ENCODE measurements around the gene ALKBH4. TPM values are rescaled to one million over a fixed set of nuclear protein-coding genes. Genes with fewer than 3 reads are reported as not detected.

ALKBH4 gene
- total RNA-seq, 1 donor from 2014 or later: 12.5 TPM

DNA sequence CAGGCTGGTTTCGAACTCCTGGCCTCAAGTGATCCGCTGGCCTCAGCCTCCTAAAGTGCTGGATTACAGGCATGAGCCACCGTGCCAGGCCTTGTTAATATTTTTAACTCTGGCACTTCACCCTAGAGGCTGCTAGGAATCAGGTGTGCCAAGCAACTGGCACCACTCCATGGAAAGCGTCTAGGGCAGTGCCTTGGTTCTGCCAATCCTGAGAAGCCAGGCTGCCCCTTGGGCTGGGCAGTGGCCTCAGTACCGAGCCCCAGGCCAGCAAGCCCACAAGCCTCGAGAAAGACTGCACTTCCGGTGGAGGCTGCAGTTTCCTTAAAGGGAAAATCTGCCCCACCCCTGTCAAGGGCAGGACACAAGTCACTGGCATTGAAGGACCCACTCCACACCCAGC lies 11.3 kb downstream of the ALKBH4 start:
- Histone ChIP-seq H3K4me3 (ENCODE audit: low read depth, low read length) (no peak overlapping the region), H3K27me3 (ENCODE audit: control insufficient read depth, insufficient read depth, low read length) (no peaks in the 10 kb centered on the region), H3K36me3 (ENCODE audit: control insufficient read depth, insufficient read depth, low read length) (peaks cover 3% of the 10 kb centered on the region)
- no peak for DNase-seq (ENCODE audit: low read depth)
- TF ChIP-seq, protein P1, sequence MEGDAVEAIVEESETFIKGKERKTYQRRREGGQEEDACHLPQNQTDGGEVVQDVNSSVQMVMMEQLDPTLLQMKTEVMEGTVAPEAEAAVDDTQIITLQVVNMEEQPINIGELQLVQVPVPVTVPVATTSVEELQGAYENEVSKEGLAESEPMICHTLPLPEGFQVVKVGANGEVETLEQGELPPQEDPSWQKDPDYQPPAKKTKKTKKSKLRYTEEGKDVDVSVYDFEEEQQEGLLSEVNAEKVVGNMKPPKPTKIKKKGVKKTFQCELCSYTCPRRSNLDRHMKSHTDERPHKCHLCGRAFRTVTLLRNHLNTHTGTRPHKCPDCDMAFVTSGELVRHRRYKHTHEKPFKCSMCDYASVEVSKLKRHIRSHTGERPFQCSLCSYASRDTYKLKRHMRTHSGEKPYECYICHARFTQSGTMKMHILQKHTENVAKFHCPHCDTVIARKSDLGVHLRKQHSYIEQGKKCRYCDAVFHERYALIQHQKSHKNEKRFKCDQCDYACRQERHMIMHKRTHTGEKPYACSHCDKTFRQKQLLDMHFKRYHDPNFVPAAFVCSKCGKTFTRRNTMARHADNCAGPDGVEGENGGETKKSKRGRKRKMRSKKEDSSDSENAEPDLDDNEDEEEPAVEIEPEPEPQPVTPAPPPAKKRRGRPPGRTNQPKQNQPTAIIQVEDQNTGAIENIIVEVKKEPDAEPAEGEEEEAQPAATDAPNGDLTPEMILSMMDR (IDR thresholded peaks at IDR 0.05; ENCODE audit: insufficient read depth, low read length, poor library complexity, severe bottlenecking): no peak

- H3K27me3 ChIP-seq (ENCODE audit: control insufficient read depth, insufficient read depth, low read length): no peaks in the 10 kb centered on the region
- no peak for DNase-seq (ENCODE audit: low read depth)
- TF ChIP-seq, protein P1 (IDR thresholded peaks at IDR 0.05; ENCODE audit: insufficient read depth, low read length, poor library complexity, severe bottlenecking): no peak
- peaks cover 1% of the 10 kb centered on the region for H3K36me3 ChIP-seq (ENCODE audit: control insufficient read depth, insufficient read depth, low read length)
- no peak overlapping the region for H3K4me3 ChIP-seq (ENCODE audit: low read depth, low read length)
These were observed 12.2 kb downstream of the ALKBH4 start for GRCh38 chr7:102452451-102452850.

GRCh38 chr7:102451371-102452054 lies 13.2 kb downstream of the ALKBH4 start:
- Histone ChIP-seq H3K36me3 (ENCODE audit: control insufficient read depth, insufficient read depth, low read length) (peaks cover 2% of the 10 kb centered on the region), H3K27me3 (ENCODE audit: control insufficient read depth, insufficient read depth, low read length) (no peaks in the 10 kb centered on the region), H3K4me3 (ENCODE audit: low read depth, low read length) (no peak overlapping the region)
- no peak for DNase-seq (ENCODE audit: low read depth)
- TF ChIP-seq, protein P1 (IDR thresholded peaks at IDR 0.05; ENCODE audit: insufficient read depth, low read length, poor library complexity, severe bottlenecking): no peak

GRCh38 chr7:102450242-102450641 lies 14.4 kb downstream of the ALKBH4 start:
- Histone ChIP-seq H3K36me3 (ENCODE audit: control insufficient read depth, insufficient read depth, low read length) (peaks cover 2% of the 10 kb centered on the region), H3K4me3 (ENCODE audit: low read depth, low read length) (no peak overlapping the region), H3K27me3 (ENCODE audit: control insufficient read depth, insufficient read depth, low read length) (no peaks in the 10 kb centered on the region)
- no peak for DNase-seq (ENCODE audit: low read depth)
- TF ChIP-seq, protein P1 (IDR thresholded peaks at IDR 0.05; ENCODE audit: insufficient read depth, low read length, poor library complexity, severe bottlenecking): peak; percentile 25

DNA sequence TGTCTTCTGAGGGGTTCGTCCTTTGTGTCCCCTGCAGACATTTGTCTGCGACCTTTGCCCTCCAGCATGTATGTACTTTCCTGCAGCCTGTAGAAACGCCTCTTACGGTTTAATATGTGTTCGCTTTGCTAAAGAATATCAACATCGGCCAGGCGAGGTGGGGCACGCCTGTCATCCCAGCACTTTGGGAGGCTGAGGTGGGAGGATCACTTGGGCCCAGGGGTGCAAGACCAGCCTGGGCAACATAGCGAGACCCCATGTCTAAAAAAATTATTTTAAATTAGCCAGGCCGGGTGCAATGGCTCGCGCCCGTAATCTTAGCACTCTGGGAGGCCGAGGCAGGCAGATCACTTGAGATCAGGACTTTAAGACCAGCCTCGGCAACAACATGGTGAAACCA lies 15.5 kb downstream of the ALKBH4 start:
- DNase-seq (ENCODE audit: low read depth): no peak
- Histone ChIP-seq H3K27me3 (ENCODE audit: control insufficient read depth, insufficient read depth, low read length) (no peaks in the 10 kb centered on the region), H3K36me3 (ENCODE audit: control insufficient read depth, insufficient read depth, low read length) (peaks cover 2% of the 10 kb centered on the region), H3K4me3 (ENCODE audit: low read depth, low read length) (no peak overlapping the region)
- TF ChIP-seq, protein P1 (IDR thresholded peaks at IDR 0.05; ENCODE audit: insufficient read depth, low read length, poor library complexity, severe bottlenecking): no peak

GRCh38 chr7:102447311-102447710 lies 17.4 kb downstream of the ALKBH4 start:
- TF ChIP-seq, protein P1 (IDR thresholded peaks at IDR 0.05; ENCODE audit: insufficient read depth, low read length, poor library complexity, severe bottlenecking): no peak

More at GRCh38 chr7:102447311-102447710, 17.4 kb downstream of the ALKBH4 start:
- Histone ChIP-seq H3K36me3 (ENCODE audit: control insufficient read depth, insufficient read depth, low read length) (peaks cover 2% of the 10 kb centered on the region), H3K4me3 (ENCODE audit: low read depth, low read length) (no peak overlapping the region), H3K27me3 (ENCODE audit: control insufficient read depth, insufficient read depth, low read length) (no peaks in the 10 kb centered on the region)
- no peak for DNase-seq (ENCODE audit: low read depth)
